Testis (tissue), 3 donors: ENCODE measurements around the gene VASH2. TPM values are rescaled to one million over a fixed set of nuclear protein-coding genes. Genes with fewer than 3 reads are reported as not detected.

Experiments
- DNase-seq: peaks from one replicate; pipeline ENCODE4 v3.0.0-alpha.2; 2019
- H3K27ac ChIP-seq, 2 donors: fragments of 200-600 bp; sonication (generic); one replicate each; pipeline ENCODE4 v1.5.1; 2019
- H3K27me3 ChIP-seq: fragments of 200-600 bp; sonication (generic); one replicate; pipeline ENCODE4 v1.5.1; 2019
- H3K36me3 ChIP-seq: fragments of 200-600 bp; sonication (generic); one replicate; pipeline ENCODE4 v1.5.1; 2017; ENCODE audit warnings: low read depth; ENCODE audit errors: missing control alignments
- H3K4me1 ChIP-seq: fragments of 200-600 bp; sonication (generic); one replicate; pipeline ENCODE4 v1.5.1; 2019
- H3K4me3 ChIP-seq, 2 donors: fragments of 200-600 bp; sonication (generic); one replicate each; pipeline ENCODE4 v1.5.1; 2017 to 2019
- H3K9me3 ChIP-seq: fragments of 200-600 bp; sonication (generic); one replicate; pipeline ENCODE4 v1.5.1; 2017
- CTCF ChIP-seq, 3 experiments: fragments of 450-650 bp in 2 of 3; fragments of 200-600 bp in 1 of 3; sonication (generic) in 1 of 3; IDR thresholded peaks; one replicate each; pipeline ENCODE4 v1.5.1; 2016 to 2019; ENCODE audit warnings: antibody characterized with exemption in 3 of 3, mild to moderate bottlenecking in 2 of 3, moderate library complexity in 1 of 3
- POLR2A ChIP-seq: fragments of 450-650 bp; IDR thresholded peaks from one replicate; pipeline ENCODE4 v1.6.1; 2017; ENCODE audit warnings: antibody characterized with exemption, mild to moderate bottlenecking, moderate library complexity
- WGBS, 2 donors: methylation state at CpG; one replicate each; pipeline ENCODE4 v1.1.5; 2018; 5-methylcytosine and 5-hydroxymethylcytosine counted together
- intact Hi-C: fragments of 100-400 bp; cut with DNase I; formaldehyde crosslinking; loops from one replicate; pipeline ENCODE4 v1.15.1; 2023; ENCODE audit warnings: low total_unique reads
- polyA plus RNA-seq: library from polyadenylated mRNA; stranded (reverse); fragments of 350-450 nt; fragmentation: Illumina TruSeq; extraction: RNeasy Lipid Tissue Mini Kit (QIAGEN cat#74804); gene quantifications from one replicate; pipeline ENCODE4 v1.2.3, GENCODE V29; 2014; ENCODE audit warnings: low read depth, low replicate concordance; ENCODE audit not compliant: insufficient read depth
- total RNA-seq, 2 donors: library from RNA; depleted of rRNA; stranded (reverse); fragments of >200 nt; gene quantifications; one replicate each; pipeline ENCODE4 v1.2.3, GENCODE V29; 2016

Gene VASH2
- total and polyA plus RNA-seq, 3 donors from 2014 or later, result 9.5 to 30.9 (median 18.0) TPM

DNA sequence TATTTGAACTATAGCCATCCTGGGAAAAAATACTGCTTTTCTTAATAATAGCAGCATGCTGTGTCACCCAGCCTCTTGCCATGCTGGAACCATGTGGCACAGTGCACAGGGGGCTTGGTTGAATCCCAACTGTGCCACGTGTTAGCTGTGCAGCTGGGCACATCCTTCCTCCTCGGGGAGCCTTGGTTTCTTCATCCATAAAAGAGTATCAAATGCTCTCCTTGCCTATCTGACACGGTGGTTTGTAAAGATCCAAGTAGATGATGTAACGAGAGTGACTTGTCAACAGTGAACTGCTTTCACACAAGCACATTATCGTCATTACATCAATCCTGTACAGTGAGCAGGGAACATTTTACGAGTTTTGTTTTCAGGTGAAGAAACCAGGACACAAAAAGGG is 24.4 kb downstream of the VASH2 start:
- DNase-seq, result no peak
- TF ChIP-seq CTCF (IDR thresholded peaks at IDR 0.05), result no peak
- TF ChIP-seq POLR2A, result no peak
- Histone ChIP-seq H3K36me3 (no peaks in the 10 kb centered on the region), H3K27me3 (no peaks in the 10 kb centered on the region), H3K4me3 (no peak overlapping the region), H3K27ac (no peak overlapping the region), H3K9me3 (no peaks in the 10 kb centered on the region), H3K4me1 (no peaks in the 10 kb centered on the region)
- intact Hi-C loops, result no loop called here
- WGBS, 2 donors, result 83 to 92% methylated on average over 6 of the region's 6 CpGs

DNA sequence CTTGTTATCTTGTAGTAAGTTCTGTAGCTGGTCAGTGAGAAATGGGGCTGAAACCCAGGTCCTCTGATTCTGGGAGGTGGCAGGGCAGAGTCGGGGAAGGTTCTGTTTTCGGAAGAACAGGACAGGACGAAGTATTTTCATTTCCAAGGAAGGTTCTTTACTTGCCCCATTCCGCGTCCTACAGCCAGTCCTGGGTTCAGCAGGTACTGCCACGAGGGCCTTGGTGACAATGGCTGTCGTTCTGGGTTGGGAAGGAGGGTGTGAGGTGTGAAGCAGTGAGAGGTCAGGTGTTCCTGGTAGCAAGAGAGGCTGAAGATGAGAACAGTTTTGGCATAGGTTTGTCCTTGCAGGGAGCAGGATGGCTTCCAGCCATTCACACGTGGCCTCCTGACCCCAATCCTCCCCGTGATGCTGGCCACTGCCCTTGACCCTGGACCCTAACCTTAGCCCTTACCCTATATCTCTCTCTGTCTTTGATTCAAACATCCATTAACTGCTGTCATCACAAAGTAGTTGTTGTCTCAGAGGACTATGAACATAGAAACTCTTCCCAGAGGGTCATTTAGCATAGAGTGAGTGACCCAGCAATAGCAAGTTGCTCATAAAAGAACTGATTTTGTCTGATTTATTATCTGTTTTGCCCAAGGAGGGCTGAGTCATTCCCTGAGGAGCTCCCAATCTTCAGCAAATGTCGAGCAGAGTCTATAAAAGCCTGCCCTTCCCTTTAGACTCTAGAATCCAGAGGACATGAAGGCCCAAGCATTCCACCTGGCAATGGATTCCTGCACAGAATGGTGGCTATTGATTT is 25.0 kb downstream of the VASH2 start:
- Histone ChIP-seq H3K27ac (no peak overlapping the region), H3K36me3 (no peaks in the 10 kb centered on the region), H3K27me3 (no peaks in the 10 kb centered on the region), H3K4me3 (no peak overlapping the region), H3K4me1 (no peaks in the 10 kb centered on the region), H3K9me3 (no peaks in the 10 kb centered on the region)
- WGBS, 2 donors, result 86 to 88% methylated on average over 10 of the region's 10 CpGs
- no peak for TF ChIP-seq POLR2A
- TF ChIP-seq CTCF (IDR thresholded peaks at IDR 0.05), result no peak
- no peak for DNase-seq
- intact Hi-C loops, result no loop called here

DNA sequence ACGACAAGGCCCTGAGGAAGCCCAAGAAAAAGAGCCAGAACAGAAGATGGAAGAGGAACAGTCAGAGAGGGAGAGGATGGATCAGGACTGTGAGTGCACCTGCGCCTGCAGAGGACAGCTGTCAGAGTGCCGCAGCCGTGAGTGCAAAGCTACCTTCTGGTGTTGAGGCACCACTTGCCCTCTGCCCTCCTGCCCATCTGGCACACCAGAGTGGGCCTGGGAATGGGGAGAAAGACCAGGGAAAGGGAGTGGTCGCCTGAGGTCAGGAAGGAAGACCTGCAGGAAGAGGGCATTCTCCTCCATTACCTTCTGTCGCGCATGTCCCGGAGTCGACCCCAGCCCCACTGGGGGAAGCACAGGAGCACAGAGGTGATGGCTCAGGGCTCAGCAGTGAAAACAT is 26.2 kb downstream of the VASH2 start:
- WGBS, 2 donors, result 88 to 93% methylated on average over 9 of the region's 9 CpGs

GRCh38 chr1:212977781-212978645 is 27.7 kb downstream of the VASH2 start:
- WGBS, 2 donors, result 88 to 92% methylated on average over 10 to 16 of the region's 16 CpGs
- no peaks in the 10 kb centered on the region for H3K4me1 ChIP-seq
- intact Hi-C loops, result no loop called here
- H3K27me3 ChIP-seq, result no peaks in the 10 kb centered on the region
- no peaks in the 10 kb centered on the region for H3K9me3 ChIP-seq
- no peak for TF ChIP-seq CTCF (IDR thresholded peaks at IDR 0.05)
- TF ChIP-seq POLR2A, result no peak
- H3K4me3 ChIP-seq, result no peak overlapping the region
- no peak overlapping the region for H3K27ac ChIP-seq
- H3K36me3 ChIP-seq, result no peaks in the 10 kb centered on the region
- DNase-seq, result no peak

More for the DNA sequence above, 26.2 kb downstream of the VASH2 start:
- DNase-seq, result no peak
- Histone ChIP-seq H3K9me3 (no peaks in the 10 kb centered on the region), H3K36me3 (no peaks in the 10 kb centered on the region), H3K27me3 (no peaks in the 10 kb centered on the region), H3K4me3 (no peak overlapping the region), H3K27ac (no peak overlapping the region), H3K4me1 (no peaks in the 10 kb centered on the region)
- TF ChIP-seq CTCF (IDR thresholded peaks at IDR 0.05) (no peak), POLR2A (no peak)
- intact Hi-C loops, result no loop called here
